K562 (cell line): ENCODE data around the gene NOCT. TPM values are rescaled to one million over a fixed set of nuclear protein-coding genes. Genes with fewer than 3 reads are reported as not detected.
A peak's percentile ranks its signal among the peaks of the same experiment; 100 is the strongest.

Source experiments
- ATAC-seq: fragments of 200-7000 bp; cut with Tn5 transposase; 3 replicates; pipeline ENCODE4 v1.9.1; 2020; ENCODE audit warnings: moderate library complexity
- BruUV-seq: library from RNA; stranded (reverse); fragments of 400-500 nt; replicated peaks from 2 replicates; lab custom pipeline; 2021; lab: Mats Ljungman, UMichigan
- CTCF ChIA-PET: fragments of 300-600 bp; formaldehyde crosslinking; extraction: SDS; loops from one replicate; lab custom pipeline; 2021; ENCODE audit warnings: low intra/inter-chr PET ratio; lab: Yijun Ruan, JAX
- POLR2A ChIA-PET: fragments of 300-600, 350-650 bp; sonication (Branson Sonifier 250); formaldehyde crosslinking; extraction: SDS; loops from one replicate; lab custom pipeline; 2021; ENCODE audit warnings: antibody characterized with exemption, inconsistent platforms; lab: Yijun Ruan, JAX
- DNase-seq, 4 experiments: peaks; one replicate each; pipeline versions ENCODE4 v3.0.0 to v3.0.0-alpha.2; 2011 to 2018; ENCODE audit warnings: low spot score in 3 of 4, mixed read lengths in 3 of 4; ENCODE audit errors: extremely low read depth in 1 of 4
- FAIRE-seq: peaks from 2 replicates; lab custom pipeline; 2011; peaks lifted over from hg19 to GRCh38; lab: Jason Lieb, UNC
- H2AFZ ChIP-seq: 2 replicates; pipeline ENCODE4 v1.6.0; 2011; ENCODE audit warnings: low read depth, low read length, control low read depth, inconsistent platforms
- H3K27ac ChIP-seq: fragments of 200-600 bp; 3 replicates; pipeline ENCODE4 v1.8.0; 2011; ENCODE audit warnings: low read depth, mild to moderate bottlenecking, control low read depth, inconsistent platforms, low read length, moderate library complexity, mixed read lengths; ENCODE audit errors: extremely low read depth
- H3K27me3 ChIP-seq, 2 experiments: fragments of 300-600 bp in 1 of 2; 2 replicates in 1 of 2; 3 replicates in 1 of 2; pipeline versions ENCODE4 v1.6.0 to v1.8.0; 2011; ENCODE audit warnings: inconsistent platforms in 2 of 2, low read length in 2 of 2, mild to moderate bottlenecking in 1 of 2, mixed read lengths in 1 of 2, moderate library complexity in 1 of 2; ENCODE audit not compliant: control insufficient read depth in 2 of 2, insufficient read depth in 2 of 2
- H3K36me3 ChIP-seq: fragments of 300-600 bp; 3 replicates; pipeline ENCODE4 v1.8.0; 2011; ENCODE audit warnings: mild to moderate bottlenecking, low read length, inconsistent platforms; ENCODE audit not compliant: control insufficient read depth, insufficient read depth
- H3K4me1 ChIP-seq, 2 experiments: fragments of 200-600 bp in 1 of 2; replicated peaks in 1 of 2; 2 replicates in 1 of 2; 3 replicates in 1 of 2; pipeline versions ENCODE4 v1.5.1 to v1.8.0; 2011; ENCODE audit warnings: inconsistent platforms in 2 of 2, low read length in 2 of 2, mild to moderate bottlenecking in 1 of 2, mixed read lengths in 1 of 2, moderate library complexity in 1 of 2; ENCODE audit not compliant: control insufficient read depth in 2 of 2, insufficient read depth in 2 of 2
- H3K4me2 ChIP-seq: 2 replicates; pipeline ENCODE4 v1.6.1; 2011; ENCODE audit warnings: low read length, control low read depth, inconsistent platforms, mixed read lengths; ENCODE audit not compliant: insufficient read depth
- H3K4me3 ChIP-seq: fragments of 200-600 bp; sonication (generic), shearing (Covaris generic); 2 replicates; pipeline ENCODE4 v1.5.1; 2016; ENCODE audit warnings: control low read depth, inconsistent platforms
- H3K79me2 ChIP-seq: fragments of 200-600 bp; 3 replicates; pipeline ENCODE4 v1.8.0; 2011; ENCODE audit warnings: low read length, inconsistent platforms; ENCODE audit not compliant: control insufficient read depth, insufficient read depth
- H3K9ac ChIP-seq, 2 experiments: 2 replicates each; pipeline versions ENCODE4 v1.6.0 to v1.6.1; 2011; ENCODE audit warnings: low read depth in 2 of 2, low read length in 2 of 2, control low read depth in 1 of 2, inconsistent platforms in 1 of 2, mild to moderate bottlenecking in 1 of 2, mixed read lengths in 1 of 2; ENCODE audit not compliant: insufficient read depth in 1 of 2
- H3K9me1 ChIP-seq: one replicate; pipeline ENCODE4 v1.6.0; 2011; ENCODE audit warnings: inconsistent platforms, mild to moderate bottlenecking, low read length, moderate library complexity; ENCODE audit not compliant: control insufficient read depth, insufficient read depth
- H3K9me3 ChIP-seq: replicated peaks from 2 replicates; pipeline ENCODE4 v1.5.1; 2011; ENCODE audit warnings: low read depth, low read length, inconsistent platforms; ENCODE audit not compliant: control insufficient read depth, insufficient read depth
- H4K20me1 ChIP-seq: replicated peaks from 2 replicates; pipeline ENCODE4 v1.6.1; 2011; ENCODE audit warnings: low read length, inconsistent platforms, mixed read lengths; ENCODE audit not compliant: control insufficient read depth, insufficient read depth
- ARID1B ChIP-seq: fragments of 450-650 bp; IDR thresholded peaks from 2 replicates; pipeline ENCODE4 v1.6.1; 2016; ENCODE audit warnings: antibody characterized with exemption, mild to moderate bottlenecking, inconsistent platforms
- CBX1 ChIP-seq: sonication (generic); IDR thresholded peaks from 2 replicates; pipeline ENCODE4 v1.6.1; 2016; ENCODE audit warnings: antibody characterized with exemption, low read depth, mild to moderate bottlenecking
- ELF2 ChIP-seq: fragments of 250-450 bp; sonication (Bioruptor Pico); IDR thresholded peaks from 2 replicates; pipeline ENCODE4 v1.5.0; 2021; ENCODE audit warnings: mild to moderate bottlenecking
- HCFC1 ChIP-seq: IDR thresholded peaks from 2 replicates; pipeline ENCODE4 v1.6.1; 2012; ENCODE audit warnings: low read depth, low read length, improper control_type of control experiment
- HNRNPLL ChIP-seq: fragments of 200-400 bp; formaldehyde crosslinking; IDR thresholded peaks from 2 replicates; pipeline ENCODE4 v1.6.1; 2017; ENCODE audit warnings: low read length, low read depth, mild to moderate bottlenecking; ENCODE audit not compliant: poor library complexity, severe bottlenecking
- MAZ ChIP-seq, 2 experiments: fragments of 450-650 bp in 1 of 2; sonication (generic) in 1 of 2; formaldehyde crosslinking; IDR thresholded peaks in 1 of 2; conservative IDR thresholded peaks in 1 of 2; 2 replicates each; pipeline versions ENCODE4 v1.4.0 to v1.5.0; 2020; ENCODE audit warnings: mild to moderate bottlenecking in 1 of 2, missing genetic modification reagents in 1 of 2
- SRF ChIP-seq, 2 experiments: fragments of 250-450, 450-650 bp in 1 of 2; sonication (Bioruptor Pico) in 1 of 2; sonication (generic) in 1 of 2; formaldehyde crosslinking; IDR thresholded peaks; 2 replicates each; pipeline versions ENCODE4 v1.5.0 to v1.5.1; 2020 to 2022; ENCODE audit warnings: mild to moderate bottlenecking in 1 of 2, missing genetic modification reagents in 1 of 2
- ZNF282 ChIP-seq: sonication (generic); formaldehyde crosslinking; IDR thresholded peaks from 2 replicates; pipeline ENCODE4 v1.8.1; 2023; ENCODE audit warnings: missing genetic modification reagents
- ZNF764 ChIP-seq: fragments of 250-450 bp; sonication (Bioruptor Pico); IDR thresholded peaks from 2 replicates; pipeline ENCODE4 v1.4.0; 2020; ENCODE audit warnings: low read depth, mild to moderate bottlenecking, moderate library complexity
- WGBS: fragments of 100-300 bp; shearing (Covaris generic); methylation state at CpG from one replicate; pipeline ENCODE4 v1.1.6; 2016; ENCODE audit warnings: low coverage, mixed read lengths; ENCODE audit not compliant: insufficient coverage; ENCODE audit errors: missing lambda C conversion rate; 5-methylcytosine and 5-hydroxymethylcytosine counted together
- in situ Hi-C: fragments of 300-500 bp; cut with MboI; formaldehyde crosslinking; loops from 4 replicates; pipeline ENCODE4 v1.15.0; 2018; ENCODE audit warnings: inconsistent platforms, mixed read lengths
- intact Hi-C: fragments of 100-400 bp; cut with micrococcal nuclease; formaldehyde crosslinking; loops from 2 replicates; pipeline ENCODE4 v1.14.2; 2022
- polyA plus RNA-seq, 8 experiments: library from polyadenylated mRNA; depleted of rRNA in 4 of 8; stranded (reverse) in 5 of 8; unstranded in 3 of 8; fragments of >200 nt; fragmentation: Nextera tagmentation in 2 of 8; fragmentation: Illumina TruSeq in 1 of 8; extraction: Ambion mirVana in 2 of 8; extraction: Trizol in 1 of 8; gene quantifications; 2 replicates each; pipeline versions ENCODE4 v1.2.1 to v1.2.3, GENCODE V29; 2011 to 2014; ENCODE audit warnings: inconsistent platforms in 1 of 8, missing spikeins in 1 of 8
- total RNA-seq, 7 experiments: library from RNA; depleted of rRNA in 6 of 7; stranded (reverse); fragments of >200 nt in 6 of 7; fragmentation: Illumina TruSeq in 2 of 7; extraction: Trizol in 2 of 7; gene quantifications; 2 replicates each; pipeline versions ENCODE4 v1.2.1 to v1.2.3, GENCODE V29; 2011 to 2021; ENCODE audit warnings: low replicate concordance in 1 of 7
- TF ChIP-seq, protein P1 (sequence below), 2 experiments: fragments of 450-650 bp; conservative IDR thresholded peaks; 2 replicates each; pipeline ENCODE4 v1.6.1; 2017; ENCODE audit warnings: mild to moderate bottlenecking in 2 of 2, moderate library complexity in 2 of 2
- TF ChIP-seq, protein P2 (sequence below), 2 experiments: IDR thresholded peaks; 2 replicates each; pipeline ENCODE4 v1.6.1; 2012; ENCODE audit warnings: improper control_type of control experiment in 2 of 2, low read depth in 2 of 2, low read length in 2 of 2, borderline replicate concordance in 1 of 2
- TF ChIP-seq, protein P3 (sequence below), 3 experiments: fragments of 200-800 bp in 1 of 3; fragments of 250-450 bp in 1 of 3; fragments of 450-650 bp in 1 of 3; sonication (Bioruptor Pico) in 1 of 3; sonication (Bioruptor generic) in 1 of 3; formaldehyde crosslinking in 1 of 3; IDR thresholded peaks; 2 replicates each; pipeline versions ENCODE4 v1.6.1 to v1.8.0; 2016 to 2022; ENCODE audit warnings: mild to moderate bottlenecking in 2 of 3, missing genetic modification characterization in 2 of 3, missing compliant biosample characterization in 1 of 3, moderate library complexity in 1 of 3

The NOCT gene
- total and polyA plus RNA-seq, 9 of the 15 experiments (the other 6 are each of a cell fraction or from before 2014, with no cell fraction given), result 1.3 to 20.2 (median 11.1) TPM

DNA sequence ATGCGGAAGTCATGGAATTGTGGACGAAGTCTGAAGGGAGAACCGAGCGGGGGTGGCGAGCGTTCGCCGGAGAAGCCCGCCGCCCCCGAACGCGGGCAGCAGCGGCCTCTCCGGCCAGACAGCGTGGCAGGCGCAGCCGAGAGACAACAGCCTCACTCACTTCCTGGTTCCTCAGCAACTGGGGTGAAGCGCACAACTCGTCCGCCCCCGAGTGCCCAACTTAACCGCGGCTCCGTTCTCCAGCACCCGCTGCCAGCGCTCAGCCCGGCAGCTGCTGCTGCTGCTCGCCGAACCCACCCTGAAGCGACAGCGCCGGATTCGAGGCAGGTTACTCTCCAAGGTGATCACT lies 68.0 kb downstream of the NOCT start:
- H3K4me2 ChIP-seq, result peak overlapping the region; percentile 97
- FAIRE-seq (no peak), DNase-seq (peak; percentile 61 to 79 (median 68)), ATAC-seq (peak; percentile 57)
- intact Hi-C loops, result loop anchor here (5.0 kb wide), 4 partner anchors 66 to 369 kb away; partner anchors contain the start of genes ELF2, NOCT and RAB33B
- H3K9me3 ChIP-seq, result no peaks in the 10 kb centered on the region
- peak overlapping the region; percentile 87 for H2AFZ ChIP-seq
- peaks cover 78% of the 10 kb centered on the region for H3K79me2 ChIP-seq
- in situ Hi-C loops, result no loop called here
- H4K20me1 ChIP-seq, result no peaks in the 10 kb centered on the region
- WGBS, result under 1% methylated on average over 32 of the region's 34 CpGs
- H3K27me3 ChIP-seq, result no peaks in the 10 kb centered on the region
- CTCF ChIA-PET, result no interaction called here
- H3K27ac ChIP-seq, result peak overlapping the region; percentile 98
- H3K9ac ChIP-seq, result peak overlapping the region; percentile 97 to 100
- POLR2A ChIA-PET, result interaction anchor here (0.8 to 1.5 kb wide), 3 partner anchors 12 to 217 kb away, joined by 3 to 4 read pairs (median 3); partner anchors contain the start of gene NAA15
- H3K9me1 ChIP-seq, result no peaks in the 10 kb centered on the region
- peaks cover 6 to 8% of the 10 kb centered on the region in 2 experiments; a peak in 4 of 5 replicates for H3K4me1 ChIP-seq
- TSS peak; percentile 43 for BruUV-seq
- peak overlapping the region; percentile 85 for H3K4me3 ChIP-seq
- H3K36me3 ChIP-seq, result peaks cover 11% of the 10 kb centered on the region; the same call in 2 of the 3 replicates
- TF ChIP-seq CBX1 (peak; percentile 75), HCFC1 (peak; percentile 12; the same call in 1 of the 2 replicates), SRF (CRISPR knock-in tag; IDR thresholded peaks at IDR 0.05) (no peak), ZNF764 (CRISPR knock-in tag) (no peak), ARID1B (0 out of 2 replicates have a peak, but pooled peaks have one; percentile 19), HNRNPLL (peak; percentile 48), ZNF282 (CRISPR knock-in tag) (0 out of 2 replicates have a peak, but pooled peaks have one; percentile 72), MAZ (CRISPR knock-in tag; conservative IDR thresholded peaks at IDR 0.05 in 1 of 2, IDR thresholded peaks at IDR 0.05 in 1 of 2) (no peak; a peak in 1 of 4 replicates), ELF2 (CRISPR knock-in tag) (peak; percentile 86)
- TF ChIP-seq, protein P1, sequence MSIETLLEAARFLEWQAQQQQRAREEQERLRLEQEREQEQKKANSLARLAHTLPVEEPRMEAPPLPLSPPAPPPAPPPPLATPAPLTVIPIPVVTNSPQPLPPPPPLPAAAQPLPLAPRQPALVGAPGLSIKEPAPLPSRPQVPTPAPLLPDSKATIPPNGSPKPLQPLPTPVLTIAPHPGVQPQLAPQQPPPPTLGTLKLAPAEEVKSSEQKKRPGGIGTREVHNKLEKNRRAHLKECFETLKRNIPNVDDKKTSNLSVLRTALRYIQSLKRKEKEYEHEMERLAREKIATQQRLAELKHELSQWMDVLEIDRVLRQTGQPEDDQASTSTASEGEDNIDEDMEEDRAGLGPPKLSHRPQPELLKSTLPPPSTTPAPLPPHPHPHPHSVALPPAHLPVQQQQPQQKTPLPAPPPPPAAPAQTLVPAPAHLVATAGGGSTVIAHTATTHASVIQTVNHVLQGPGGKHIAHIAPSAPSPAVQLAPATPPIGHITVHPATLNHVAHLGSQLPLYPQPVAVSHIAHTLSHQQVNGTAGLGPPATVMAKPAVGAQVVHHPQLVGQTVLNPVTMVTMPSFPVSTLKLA (conservative IDR thresholded peaks at IDR 0.05), result peak in 1 of 2 experiments; percentile 59; a peak in 3 of 4 replicates
- TF ChIP-seq, protein P2, sequence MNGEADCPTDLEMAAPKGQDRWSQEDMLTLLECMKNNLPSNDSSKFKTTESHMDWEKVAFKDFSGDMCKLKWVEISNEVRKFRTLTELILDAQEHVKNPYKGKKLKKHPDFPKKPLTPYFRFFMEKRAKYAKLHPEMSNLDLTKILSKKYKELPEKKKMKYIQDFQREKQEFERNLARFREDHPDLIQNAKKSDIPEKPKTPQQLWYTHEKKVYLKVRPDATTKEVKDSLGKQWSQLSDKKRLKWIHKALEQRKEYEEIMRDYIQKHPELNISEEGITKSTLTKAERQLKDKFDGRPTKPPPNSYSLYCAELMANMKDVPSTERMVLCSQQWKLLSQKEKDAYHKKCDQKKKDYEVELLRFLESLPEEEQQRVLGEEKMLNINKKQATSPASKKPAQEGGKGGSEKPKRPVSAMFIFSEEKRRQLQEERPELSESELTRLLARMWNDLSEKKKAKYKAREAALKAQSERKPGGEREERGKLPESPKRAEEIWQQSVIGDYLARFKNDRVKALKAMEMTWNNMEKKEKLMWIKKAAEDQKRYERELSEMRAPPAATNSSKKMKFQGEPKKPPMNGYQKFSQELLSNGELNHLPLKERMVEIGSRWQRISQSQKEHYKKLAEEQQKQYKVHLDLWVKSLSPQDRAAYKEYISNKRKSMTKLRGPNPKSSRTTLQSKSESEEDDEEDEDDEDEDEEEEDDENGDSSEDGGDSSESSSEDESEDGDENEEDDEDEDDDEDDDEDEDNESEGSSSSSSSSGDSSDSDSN (IDR thresholded peaks at IDR 0.05; ENCODE audit: borderline replicate concordance in 1 of 2, low read depth in 2 of 2, low read length in 2 of 2), result peak in 1 of 2 experiments; percentile 64; a peak in 2 of 4 replicates
- TF ChIP-seq, protein P3, sequence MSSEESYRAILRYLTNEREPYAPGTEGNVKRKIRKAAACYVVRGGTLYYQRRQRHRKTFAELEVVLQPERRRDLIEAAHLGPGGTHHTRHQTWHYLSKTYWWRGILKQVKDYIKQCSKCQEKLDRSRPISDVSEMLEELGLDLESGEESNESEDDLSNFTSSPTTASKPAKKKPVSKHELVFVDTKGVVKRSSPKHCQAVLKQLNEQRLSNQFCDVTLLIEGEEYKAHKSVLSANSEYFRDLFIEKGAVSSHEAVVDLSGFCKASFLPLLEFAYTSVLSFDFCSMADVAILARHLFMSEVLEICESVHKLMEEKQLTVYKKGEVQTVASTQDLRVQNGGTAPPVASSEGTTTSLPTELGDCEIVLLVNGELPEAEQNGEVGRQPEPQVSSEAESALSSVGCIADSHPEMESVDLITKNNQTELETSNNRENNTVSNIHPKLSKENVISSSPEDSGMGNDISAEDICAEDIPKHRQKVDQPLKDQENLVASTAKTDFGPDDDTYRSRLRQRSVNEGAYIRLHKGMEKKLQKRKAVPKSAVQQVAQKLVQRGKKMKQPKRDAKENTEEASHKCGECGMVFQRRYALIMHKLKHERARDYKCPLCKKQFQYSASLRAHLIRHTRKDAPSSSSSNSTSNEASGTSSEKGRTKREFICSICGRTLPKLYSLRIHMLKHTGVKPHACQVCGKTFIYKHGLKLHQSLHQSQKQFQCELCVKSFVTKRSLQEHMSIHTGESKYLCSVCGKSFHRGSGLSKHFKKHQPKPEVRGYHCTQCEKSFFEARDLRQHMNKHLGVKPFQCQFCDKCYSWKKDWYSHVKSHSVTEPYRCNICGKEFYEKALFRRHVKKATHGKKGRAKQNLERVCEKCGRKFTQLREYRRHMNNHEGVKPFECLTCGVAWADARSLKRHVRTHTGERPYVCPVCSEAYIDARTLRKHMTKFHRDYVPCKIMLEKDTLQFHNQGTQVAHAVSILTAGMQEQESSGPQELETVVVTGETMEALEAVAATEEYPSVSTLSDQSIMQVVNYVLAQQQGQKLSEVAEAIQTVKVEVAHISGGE (CRISPR knock-in tag; IDR thresholded peaks at IDR 0.05), result no peak
